Effector memory CD8-positive, alpha-beta T cell (primary cell): ENCODE data around the gene STOX2.

Experiments used
- ATAC-seq: fragments of 150-1000 bp; cut with Tn5 transposase; replicated peaks from 2 replicates; pipeline ENCODE4 v1.10.0; 2021; ENCODE audit warnings: mild to moderate bottlenecking, moderate library complexity
- DNase-seq, 3 experiments: peaks; one replicate each; pipeline ENCODE4 v3.0.0; 2021
- H3K27ac Mint-ChIP-seq, 2 donors: one replicate each; pipeline ENCODE4 v1.8.0; 2022; ENCODE audit warnings: mild to moderate bottlenecking in 2 of 2, mixed read lengths in 2 of 2, moderate library complexity in 2 of 2
- H3K27me3 Mint-ChIP-seq, 2 donors: one replicate each; pipeline ENCODE4 v1.8.0; 2022; ENCODE audit warnings: mixed read lengths in 2 of 2
- H3K36me3 Mint-ChIP-seq: one replicate; pipeline ENCODE4 v1.8.0; 2022; ENCODE audit warnings: mild to moderate bottlenecking, moderate library complexity, mixed read lengths; ENCODE audit not compliant: insufficient read depth
- H3K4me1 Mint-ChIP-seq, 2 donors: one replicate each; pipeline ENCODE4 v1.8.0; 2022; ENCODE audit warnings: low read depth in 2 of 2, mixed read lengths in 2 of 2
- H3K4me3 Mint-ChIP-seq, 2 donors: one replicate each; pipeline ENCODE4 v1.8.0; 2022; ENCODE audit warnings: mild to moderate bottlenecking in 2 of 2, mixed read lengths in 2 of 2, moderate library complexity in 2 of 2
- H3K9me3 Mint-ChIP-seq, 2 donors: one replicate each; pipeline ENCODE4 v1.8.0; 2022; ENCODE audit warnings: mixed read lengths in 2 of 2

The STOX2 gene

DNA sequence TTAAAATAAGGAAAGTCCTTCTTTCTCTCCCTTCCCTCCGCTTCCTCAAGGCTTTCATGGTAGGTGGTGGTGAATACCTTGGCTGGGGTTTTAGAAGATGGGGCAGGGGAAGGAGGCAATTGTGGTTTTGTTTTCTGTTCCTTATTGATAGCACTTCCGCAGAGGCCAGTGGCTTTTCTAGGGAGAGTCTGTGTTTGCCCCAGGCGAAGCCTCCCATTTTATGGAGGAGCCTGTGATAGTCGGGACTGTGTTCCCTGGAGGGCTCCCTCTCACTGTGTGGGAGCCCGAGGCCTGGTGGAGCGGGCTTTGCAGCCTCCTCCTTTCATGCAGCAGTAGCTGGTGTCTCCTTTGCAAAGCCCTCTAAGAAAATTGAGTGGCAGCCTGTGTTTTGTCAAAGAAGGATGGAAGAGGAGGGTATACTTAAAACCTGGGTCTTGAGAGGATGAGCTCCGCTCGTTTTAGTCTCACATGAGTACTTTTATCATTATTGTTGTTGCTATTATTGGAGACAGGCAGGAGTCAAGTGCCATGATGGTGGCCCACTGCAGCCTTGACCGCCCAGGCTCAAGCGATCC is 29.8 kb upstream of the STOX2 start:
- no peaks in the 10 kb centered on the region for H3K9me3 Mint-ChIP-seq
- H3K4me1 Mint-ChIP-seq: peaks cover 0 to 3% of the 10 kb centered on the region in 2 donors
- no peak overlapping the region for H3K4me3 Mint-ChIP-seq
- peaks cover 0 to 47% of the 10 kb centered on the region in 2 donors for H3K27me3 Mint-ChIP-seq
- no peaks in the 10 kb centered on the region for H3K36me3 Mint-ChIP-seq
- ATAC-seq (no peak), DNase-seq (no peak)
- H3K27ac Mint-ChIP-seq: no peak overlapping the region

DNA sequence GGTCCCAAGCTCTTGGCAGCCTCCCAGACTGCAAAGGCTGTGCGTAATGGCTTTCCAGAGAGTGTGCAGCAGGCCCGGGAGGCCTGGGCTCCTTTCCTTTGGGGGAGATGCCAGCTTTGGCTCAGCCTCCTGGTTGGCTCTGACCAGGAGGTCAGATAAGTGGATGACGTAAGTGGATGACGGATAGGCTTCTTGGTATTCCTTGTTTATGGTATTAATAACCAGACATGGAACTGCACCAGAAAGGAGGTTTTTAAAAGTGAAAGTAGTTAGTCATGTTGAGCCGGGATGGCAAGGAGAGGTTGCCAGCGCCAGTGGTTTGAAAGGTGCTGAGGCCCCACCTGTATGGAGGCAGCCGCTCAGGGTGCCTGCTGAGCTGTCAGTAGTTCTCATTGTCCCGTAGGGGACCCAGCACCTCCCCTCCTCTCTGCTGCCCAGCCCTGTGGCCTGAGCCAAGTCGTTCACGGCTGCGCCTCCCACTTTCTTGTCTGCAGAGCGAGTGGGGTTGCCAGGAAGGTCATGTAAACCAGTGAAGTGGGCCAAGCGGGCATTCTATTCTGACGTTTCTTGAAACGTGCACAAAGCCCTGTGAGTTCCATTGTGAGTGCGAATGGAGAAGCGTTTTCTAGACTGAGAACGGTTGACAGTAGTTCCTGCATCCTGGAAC is 28.7 kb upstream of the STOX2 start:
- no peak overlapping the region for H3K4me3 Mint-ChIP-seq
- no peak overlapping the region for H3K27ac Mint-ChIP-seq
- no peak for DNase-seq

DNA sequence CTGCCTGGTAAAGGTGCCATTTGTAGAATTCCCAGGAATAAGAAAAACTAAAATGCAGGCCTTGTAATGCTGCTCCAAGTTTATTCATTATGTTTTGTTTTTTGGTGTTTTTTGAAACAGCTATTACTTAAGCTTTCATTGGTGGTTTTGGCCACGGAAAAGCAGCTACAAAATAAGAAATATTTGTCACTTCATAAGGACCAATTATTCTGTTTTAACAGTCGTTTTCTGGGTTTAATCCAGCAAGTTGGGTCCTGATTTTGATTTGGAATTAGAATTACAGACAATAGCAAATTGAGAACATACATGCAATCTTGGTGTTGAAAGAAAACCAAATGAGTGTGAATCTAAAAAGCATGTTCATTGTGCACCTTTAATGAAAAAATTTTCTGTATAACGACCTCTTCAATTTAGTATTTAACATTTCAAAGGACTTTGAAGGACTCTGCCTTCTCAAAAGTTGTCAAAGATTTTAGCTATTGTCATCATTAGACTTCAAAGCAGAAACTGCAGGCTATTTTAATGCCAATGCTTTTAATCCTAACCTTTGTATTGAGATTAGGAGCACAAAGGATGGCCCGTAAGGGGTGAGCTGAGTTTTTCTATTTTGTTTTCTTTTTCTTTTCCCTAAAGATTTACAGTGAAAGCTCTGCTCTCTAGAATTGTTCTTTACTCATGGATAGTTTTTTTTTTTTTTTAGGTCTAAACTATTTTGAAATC is 26.7 kb upstream of the STOX2 start:
- no peak overlapping the region for H3K27ac Mint-ChIP-seq
- H3K36me3 Mint-ChIP-seq: no peaks in the 10 kb centered on the region
- H3K4me1 Mint-ChIP-seq: peaks cover 0 to 3% of the 10 kb centered on the region in 2 donors
- no peak for ATAC-seq
- no peak for DNase-seq
- H3K9me3 Mint-ChIP-seq: no peaks in the 10 kb centered on the region
- H3K4me3 Mint-ChIP-seq: no peak overlapping the region
- peaks cover 0 to 33% of the 10 kb centered on the region in 2 donors for H3K27me3 Mint-ChIP-seq

More for the DNA sequence above, 28.7 kb upstream of the STOX2 start:
- Mint-ChIP-seq H3K4me1 (peaks cover 0 to 3% of the 10 kb centered on the region in 2 donors), H3K36me3 (no peaks in the 10 kb centered on the region), H3K9me3 (no peaks in the 10 kb centered on the region), H3K27me3 (peaks cover 0 to 42% of the 10 kb centered on the region in 2 donors)
- ATAC-seq: no peak

DNA sequence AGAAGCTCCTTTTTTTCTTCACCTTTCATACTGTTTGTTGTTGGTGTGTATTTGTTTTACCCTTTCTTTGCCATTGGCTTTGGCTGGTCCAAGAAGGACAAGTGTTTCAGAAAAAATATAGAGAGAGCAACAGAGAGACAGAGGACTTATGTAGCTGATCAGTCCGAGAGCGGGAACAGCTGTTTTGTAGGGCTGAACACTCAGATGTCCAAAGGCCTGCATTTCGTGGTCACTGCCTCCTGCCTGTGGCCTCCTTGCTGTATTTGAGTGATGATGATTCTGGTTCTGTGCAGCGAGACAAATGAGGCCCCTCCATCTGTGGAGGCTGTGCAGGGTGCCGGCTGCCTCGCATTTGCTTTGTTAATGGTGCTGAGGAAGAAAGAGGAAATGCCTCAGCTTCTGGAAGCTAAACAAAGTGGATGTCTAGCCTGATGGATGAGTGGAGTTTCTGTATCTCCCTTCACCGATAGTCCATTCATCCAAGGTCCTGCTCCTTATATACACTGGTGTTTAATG is 19.8 kb upstream of the STOX2 start:
- Mint-ChIP-seq H3K9me3 (no peaks in the 10 kb centered on the region), H3K36me3 (no peaks in the 10 kb centered on the region), H3K4me3 (no peak overlapping the region), H3K27me3 (peaks cover 24 to 53% of the 10 kb centered on the region in 2 donors), H3K27ac (no peak overlapping the region), H3K4me1 (peaks cover 0 to 2% of the 10 kb centered on the region in 2 donors)
- no peak for ATAC-seq
- no peak for DNase-seq

DNA sequence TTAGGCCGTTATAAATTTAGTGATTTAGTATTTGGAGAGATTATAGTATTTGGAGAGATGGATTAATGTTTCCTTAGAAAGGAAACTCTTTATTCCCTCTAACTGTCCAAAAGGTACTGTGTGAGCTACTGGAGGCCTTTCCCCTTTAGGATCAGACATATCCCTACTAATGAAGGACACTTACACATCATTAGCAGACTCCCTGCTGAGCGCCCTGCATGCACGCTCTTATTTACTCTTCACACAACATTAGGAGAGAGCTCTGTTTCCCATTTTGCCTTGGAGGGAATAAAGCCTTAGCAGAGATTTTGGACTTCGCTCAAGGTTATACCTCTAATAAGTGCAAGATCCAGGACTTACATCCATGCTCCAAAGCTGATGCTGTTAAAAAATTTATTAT is 17.8 kb upstream of the STOX2 start:
- Mint-ChIP-seq H3K27ac (no peak overlapping the region), H3K27me3 (peaks cover 31 to 61% of the 10 kb centered on the region in 2 donors), H3K4me3 (no peak overlapping the region), H3K4me1 (peaks cover 0 to 2% of the 10 kb centered on the region in 2 donors), H3K36me3 (no peaks in the 10 kb centered on the region), H3K9me3 (no peaks in the 10 kb centered on the region)
- no peak for ATAC-seq
- no peak for DNase-seq

DNA sequence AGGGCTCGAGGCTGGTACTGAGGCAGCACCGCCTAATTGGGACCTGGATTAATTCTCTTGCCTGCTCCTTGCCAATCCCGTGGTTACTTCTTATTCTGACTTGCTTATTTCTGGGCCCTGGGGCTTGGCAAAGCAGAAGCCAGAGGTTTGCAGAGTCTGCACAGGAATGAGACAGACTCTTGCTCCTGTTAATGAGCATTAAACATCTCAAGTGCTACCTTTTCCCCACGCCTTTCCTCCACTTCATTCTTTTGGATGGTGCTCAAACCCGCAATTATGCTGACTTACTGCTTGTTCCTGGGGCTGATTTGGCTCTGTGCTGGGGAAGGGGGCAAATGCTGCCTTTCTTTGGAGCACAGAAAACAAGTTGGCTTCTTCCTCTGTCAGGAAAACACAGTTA is 16.5 kb upstream of the STOX2 start:
- DNase-seq (no peak), ATAC-seq (no peak)
- Mint-ChIP-seq H3K36me3 (no peaks in the 10 kb centered on the region), H3K4me1 (peaks cover 0 to 2% of the 10 kb centered on the region in 2 donors), H3K27me3 (peaks cover 37 to 71% of the 10 kb centered on the region in 2 donors), H3K9me3 (no peaks in the 10 kb centered on the region), H3K27ac (no peak overlapping the region), H3K4me3 (no peak overlapping the region)

DNA sequence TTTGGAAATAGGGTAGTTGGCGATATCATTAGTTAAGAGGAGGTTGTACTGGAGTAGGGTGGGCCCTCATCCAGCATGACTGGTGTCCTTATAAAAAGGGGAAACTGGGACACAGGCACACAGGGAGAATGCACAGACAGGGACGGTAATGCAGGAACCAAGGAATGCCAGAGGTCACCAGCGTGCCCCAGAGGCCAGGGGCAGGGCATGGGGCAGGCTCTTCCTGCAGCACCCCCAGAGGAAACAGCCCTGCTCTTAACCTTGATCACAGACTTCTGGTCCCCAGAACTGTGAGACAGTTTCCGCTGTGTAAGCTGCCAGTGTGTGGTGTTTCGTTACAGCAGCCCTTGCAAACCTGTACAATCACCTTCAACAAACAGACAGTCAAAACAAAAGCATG is 15.9 kb upstream of the STOX2 start:
- H3K4me3 Mint-ChIP-seq: no peak overlapping the region
- no peaks in the 10 kb centered on the region for H3K36me3 Mint-ChIP-seq
- ATAC-seq (no peak), DNase-seq (no peak)
- H3K4me1 Mint-ChIP-seq: peaks cover 0 to 2% of the 10 kb centered on the region in 2 donors
- no peak overlapping the region for H3K27ac Mint-ChIP-seq
- H3K9me3 Mint-ChIP-seq: no peaks in the 10 kb centered on the region
- H3K27me3 Mint-ChIP-seq: peaks cover 37 to 71% of the 10 kb centered on the region in 2 donors

DNA sequence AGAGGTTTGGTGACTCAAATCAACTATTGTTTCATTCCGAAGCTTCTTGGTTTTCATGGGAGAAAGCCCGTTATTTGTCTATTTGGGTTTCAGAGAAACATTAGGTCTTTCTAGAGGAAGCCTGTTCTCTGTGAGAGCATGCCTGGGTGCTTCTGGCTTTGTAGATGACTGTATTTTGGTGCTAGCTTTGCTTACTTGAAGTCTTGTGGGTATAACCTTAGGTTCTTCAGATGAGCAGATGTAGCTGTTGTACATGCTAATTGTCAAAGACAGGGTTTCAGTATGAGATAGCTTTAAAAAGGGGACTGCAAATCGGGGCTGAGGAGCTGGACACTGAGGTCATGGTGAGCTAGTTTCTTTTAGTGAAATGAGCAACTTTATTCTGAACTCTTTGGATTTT is 7.9 kb upstream of the STOX2 start:
- H3K27ac Mint-ChIP-seq: no peak overlapping the region
- peaks cover 21 to 26% of the 10 kb centered on the region in 2 donors for H3K27me3 Mint-ChIP-seq
- ATAC-seq (no peak), DNase-seq (no peak)
- H3K4me1 Mint-ChIP-seq: no peaks in the 10 kb centered on the region
- no peaks in the 10 kb centered on the region for H3K36me3 Mint-ChIP-seq
- H3K9me3 Mint-ChIP-seq: peaks cover 0 to 3% of the 10 kb centered on the region in 2 donors
- H3K4me3 Mint-ChIP-seq: no peak overlapping the region

DNA sequence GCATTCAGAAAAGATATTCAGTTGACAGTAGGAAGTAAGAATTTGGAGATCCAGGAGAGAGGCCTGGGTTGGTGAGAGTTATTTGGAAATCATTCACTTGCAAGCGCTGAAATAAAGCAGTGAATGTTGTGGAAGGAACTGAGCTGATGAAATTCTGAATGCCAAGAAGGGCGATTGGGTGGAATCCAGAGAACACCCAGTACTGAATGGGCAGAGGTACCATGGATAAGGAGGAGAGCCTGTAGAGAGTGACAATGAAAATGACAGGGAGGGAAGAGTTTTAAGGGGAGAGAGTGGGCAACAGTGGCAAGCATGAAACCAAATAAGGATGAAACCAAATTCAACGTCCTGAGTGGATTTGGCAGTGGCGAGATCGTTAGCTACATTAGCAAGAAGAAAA is 6.7 kb upstream of the STOX2 start:
- no peaks in the 10 kb centered on the region for H3K4me1 Mint-ChIP-seq
- no peak overlapping the region for H3K4me3 Mint-ChIP-seq
- H3K27ac Mint-ChIP-seq: no peak overlapping the region
- no peaks in the 10 kb centered on the region for H3K36me3 Mint-ChIP-seq
- peaks cover 24 to 32% of the 10 kb centered on the region in 2 donors for H3K27me3 Mint-ChIP-seq
- peaks cover 0 to 3% of the 10 kb centered on the region in 2 donors for H3K9me3 Mint-ChIP-seq
- DNase-seq (no peak), ATAC-seq (no peak)

DNA sequence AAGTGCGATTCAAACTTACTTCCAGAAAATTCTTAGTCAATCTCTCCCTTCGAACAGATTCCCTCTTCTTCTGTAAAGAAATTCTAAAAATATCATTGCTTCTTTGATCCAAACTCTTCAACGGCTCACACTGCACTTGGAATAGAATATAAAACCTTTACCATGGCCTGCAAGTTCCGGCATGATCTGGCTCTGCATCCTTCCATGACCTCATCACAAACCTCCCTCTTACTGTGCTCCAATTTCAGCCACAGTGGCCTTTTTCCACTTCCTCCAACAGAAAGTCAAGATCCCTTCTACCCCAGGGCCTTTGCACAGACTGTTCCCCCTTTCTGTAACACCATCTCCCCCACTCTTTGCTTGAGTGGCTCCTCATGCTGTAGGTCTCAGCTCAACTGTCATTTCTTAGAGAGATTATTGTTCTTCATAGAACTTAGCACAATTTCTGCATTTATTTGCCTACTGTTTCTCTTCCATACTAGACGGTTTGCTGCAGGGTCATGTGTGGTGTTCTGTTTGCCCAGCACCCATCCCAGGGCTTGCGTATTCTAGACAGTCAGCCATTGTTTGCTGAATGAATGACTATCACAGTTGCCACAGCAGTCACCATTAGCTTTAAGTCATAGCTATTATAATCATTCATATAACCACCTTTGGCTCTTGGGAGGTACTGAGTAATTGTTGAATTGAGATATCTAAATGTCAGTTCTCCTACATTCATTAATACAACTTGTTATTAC is 1.9 kb upstream of the STOX2 start:
- no peaks in the 10 kb centered on the region for H3K36me3 Mint-ChIP-seq
- no peak overlapping the region for H3K27ac Mint-ChIP-seq
- H3K27me3 Mint-ChIP-seq: peaks cover 43 to 51% of the 10 kb centered on the region in 2 donors
- no peak for DNase-seq
- peaks cover 0 to 2% of the 10 kb centered on the region in 2 donors for H3K4me1 Mint-ChIP-seq
- no peak overlapping the region for H3K4me3 Mint-ChIP-seq
- peaks cover 0 to 3% of the 10 kb centered on the region in 2 donors for H3K9me3 Mint-ChIP-seq
- ATAC-seq: no peak

DNA sequence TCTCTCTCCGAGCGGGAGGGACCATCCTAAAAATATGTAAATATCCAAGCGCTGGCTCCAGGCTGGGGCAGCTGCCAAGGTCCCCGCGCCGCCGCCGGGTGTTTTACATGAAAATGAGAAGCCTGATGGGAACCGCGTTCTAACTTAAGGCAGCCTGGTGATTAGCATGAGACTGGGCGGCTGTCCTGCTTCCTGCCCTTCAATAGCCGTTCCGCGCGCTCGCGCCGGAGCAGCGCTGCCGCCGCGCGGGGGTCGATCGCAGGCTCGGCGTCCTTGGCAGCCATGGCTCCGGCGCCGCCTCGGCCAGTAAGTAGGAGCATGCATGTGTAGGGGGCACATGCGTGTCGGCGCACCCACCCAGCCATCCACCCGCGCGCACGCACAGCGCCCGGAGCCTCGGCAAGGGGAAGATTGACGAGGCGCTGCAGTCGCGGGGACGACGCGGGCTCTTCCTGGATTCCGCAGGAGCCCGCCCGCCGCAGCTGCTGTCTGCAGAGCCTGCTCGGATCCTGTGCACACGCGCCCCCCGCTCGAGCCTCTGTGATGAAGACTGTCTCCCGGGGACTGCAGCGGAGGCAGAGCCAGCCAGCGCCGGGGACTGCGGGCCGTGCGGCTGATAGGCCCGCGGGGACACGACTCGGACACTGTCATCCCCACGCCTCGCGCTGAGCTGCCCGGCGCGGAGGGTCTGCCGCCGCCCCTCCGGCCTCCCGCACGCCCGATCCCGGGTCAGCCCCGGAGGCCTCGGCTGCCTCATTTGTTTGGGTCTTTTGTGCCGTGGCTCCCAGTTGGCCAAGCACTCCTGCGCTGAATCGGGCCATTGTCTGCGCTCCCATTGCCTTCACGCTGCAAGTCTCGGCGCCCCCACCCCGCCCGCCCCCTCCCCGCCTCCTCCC is 734 bp downstream of the STOX2 start:
- no peaks in the 10 kb centered on the region for H3K9me3 Mint-ChIP-seq
- DNase-seq (no peak), ATAC-seq (no peak)
- peaks cover 0 to 2% of the 10 kb centered on the region in 2 donors for H3K4me1 Mint-ChIP-seq
- H3K27me3 Mint-ChIP-seq: peaks cover 43 to 70% of the 10 kb centered on the region in 2 donors
- no peaks in the 10 kb centered on the region for H3K36me3 Mint-ChIP-seq
- H3K27ac Mint-ChIP-seq: no peak overlapping the region
- H3K4me3 Mint-ChIP-seq: peak overlapping the region in 1 of 2 donors; percentile 36

DNA sequence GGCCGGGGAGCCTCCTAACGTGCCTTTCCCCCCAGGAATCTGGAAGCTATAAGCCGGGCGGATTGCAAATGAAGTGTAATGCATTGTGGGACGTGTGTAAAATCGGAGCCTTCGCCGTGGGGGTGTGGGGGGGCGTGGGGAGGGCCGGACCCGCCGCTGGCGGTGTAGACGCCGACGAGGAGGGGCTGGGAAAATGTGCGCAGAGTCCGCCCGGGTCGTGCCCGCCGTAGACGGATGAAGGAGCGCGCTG is 1.3 kb downstream of the STOX2 start:
- no peak for ATAC-seq
- Mint-ChIP-seq H3K4me1 (peaks cover 0 to 2% of the 10 kb centered on the region in 2 donors), H3K9me3 (no peaks in the 10 kb centered on the region), H3K36me3 (no peaks in the 10 kb centered on the region), H3K4me3 (no peak overlapping the region), H3K27ac (no peak overlapping the region), H3K27me3 (peaks cover 40 to 70% of the 10 kb centered on the region in 2 donors)
- no peak for DNase-seq
